H1 (cell line): ENCODE results near the gene PARD3. TPM values are rescaled to one million over a fixed set of nuclear protein-coding genes. Genes with fewer than 3 reads are reported as not detected.

Experiments used
- YY1 ChIP-seq: IDR thresholded peaks from 2 replicates; pipeline ENCODE4 v1.6.1; 2011; ENCODE audit warnings: low read depth, mild to moderate bottlenecking, low read length
- polyA plus RNA-seq, 7 experiments: library from polyadenylated mRNA; depleted of rRNA in 3 of 7; stranded (reverse) in 5 of 7; unstranded in 2 of 7; fragments of >200 nt in 5 of 7; fragments of 200-250 nt in 2 of 7; gene quantifications; 1 replicate in 5 of 7; 2 replicates in 1 of 7; 4 replicates in 1 of 7; pipeline versions ENCODE4 v1.2.1 to v1.2.3, GENCODE V29; 2011 to 2013; ENCODE audit warnings: missing spikeins in 2 of 7, mixed read lengths in 2 of 7
- total RNA-seq: library from RNA; stranded (reverse); fragmentation: NEBNext Ultra II Directional; extraction: Animal tissue kit (Norgen Biotek cat#: 25700); gene quantifications from 2 replicates; pipeline ENCODE4 v1.2.1, GENCODE V29; 2021

PARD3 gene
- total and polyA plus RNA-seq, 2 of the 8 experiments (the other 6 are each of a cell fraction or from before 2014, with no cell fraction given) = 19.7 to 49.1 TPM

DNA sequence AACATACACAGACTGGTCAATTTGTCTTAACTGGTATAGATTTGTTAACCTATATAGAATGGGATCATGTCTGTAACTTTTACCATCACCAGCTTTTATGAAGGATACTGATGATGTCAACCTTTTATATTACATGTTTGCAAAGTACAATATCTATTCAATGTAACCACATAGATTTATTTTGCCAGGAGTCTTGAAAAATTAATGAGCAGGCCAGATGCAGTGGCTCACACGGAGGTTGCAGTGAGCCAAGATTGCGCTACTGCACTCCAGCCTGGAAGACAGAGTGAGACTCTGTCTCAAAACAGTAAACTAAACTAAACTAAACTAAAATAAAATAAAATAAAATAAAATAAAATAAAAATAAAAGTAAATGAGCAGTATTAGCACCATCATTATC, 30.0 kb upstream of the PARD3 start (continued):
- TF ChIP-seq YY1 = no peak
